WERI-Rb-1 (cell line): ENCODE results near the gene MSX1.

ENCODE experiments used
- DNase-seq: peaks from one replicate; pipeline ENCODE4 v3.0.0-alpha.2; 2020
- H3K27ac ChIP-seq: fragments of 250-450 bp; sonication (Bioruptor Pico); 2 replicates; pipeline ENCODE4 v1.5.1; 2020; ENCODE audit warnings: mild to moderate bottlenecking, moderate library complexity
- H3K27me3 ChIP-seq: fragments of 250-450 bp; sonication (Bioruptor Pico); 2 replicates; pipeline ENCODE4 v1.5.1; 2021; ENCODE audit warnings: mild to moderate bottlenecking, low read depth, moderate library complexity; ENCODE audit not compliant: insufficient read depth, severe bottlenecking
- H3K36me3 ChIP-seq: fragments of 250-450 bp; sonication (Bioruptor Pico); 2 replicates; pipeline ENCODE4 v1.5.1; 2020; ENCODE audit warnings: mild to moderate bottlenecking, moderate library complexity
- H3K4me3 ChIP-seq: 2 replicates; pipeline ENCODE4 v1.5.1; 2011; ENCODE audit warnings: low read depth, mild to moderate bottlenecking, control low read depth, low read length
- H3K9me3 ChIP-seq: fragments of 250-450 bp; sonication (Bioruptor Pico); 2 replicates; pipeline ENCODE4 v1.5.1; 2021; ENCODE audit warnings: mild to moderate bottlenecking, moderate library complexity; ENCODE audit not compliant: severe bottlenecking
- CTCF ChIP-seq: IDR thresholded peaks from 2 replicates; pipeline ENCODE4 v1.5.1; 2011; ENCODE audit warnings: low read depth, mild to moderate bottlenecking, control low read depth, inconsistent platforms, low read length

Gene MSX1

DNA sequence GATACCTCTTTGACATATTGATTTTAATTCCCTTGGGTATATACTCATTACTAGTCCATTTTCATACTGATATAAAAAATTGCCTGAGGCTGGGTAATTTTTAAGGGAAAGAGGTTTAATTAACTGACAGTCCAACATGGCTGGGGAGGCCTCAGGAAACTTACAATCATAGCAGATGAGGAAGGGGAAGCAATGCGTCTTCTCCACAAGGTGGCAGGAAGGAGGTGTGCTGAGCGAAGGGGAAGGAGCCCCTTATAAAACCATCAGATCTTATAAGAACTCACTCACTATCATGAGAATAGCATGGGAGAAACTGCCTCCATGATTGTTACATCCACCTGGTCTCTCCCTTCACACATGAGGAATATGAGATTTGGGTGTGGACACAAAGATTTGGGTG is 42.4 kb downstream of the MSX1 start:
- Histone ChIP-seq H3K27me3 (no peaks in the 10 kb centered on the region), H3K4me3 (no peak overlapping the region), H3K9me3 (no peaks in the 10 kb centered on the region), H3K27ac (no peak overlapping the region), H3K36me3 (no peaks in the 10 kb centered on the region)
- TF ChIP-seq CTCF, result peak; percentile 51
- DNase-seq, result peak; percentile 20

DNA sequence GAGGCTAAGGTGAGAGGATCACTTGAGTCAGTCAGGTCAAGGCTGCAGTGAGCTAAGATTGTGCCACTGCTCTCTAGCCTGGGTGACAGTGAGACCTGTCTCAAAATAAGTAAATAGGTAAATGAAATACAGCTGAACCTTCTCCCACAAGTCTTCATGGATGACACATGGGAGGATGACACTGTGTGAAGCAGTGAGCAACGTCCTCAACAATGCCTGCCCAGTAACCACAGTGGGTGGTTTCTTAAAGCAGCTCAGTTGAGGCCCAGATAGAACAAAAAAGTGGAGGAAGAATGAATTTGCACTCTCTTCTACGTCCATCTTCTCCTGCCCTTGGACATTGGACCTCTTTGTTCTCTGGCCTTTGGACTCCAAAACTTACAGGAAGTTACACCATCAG is 52.7 kb downstream of the MSX1 start:
- no peaks in the 10 kb centered on the region for H3K27me3 ChIP-seq
- no peak overlapping the region for H3K4me3 ChIP-seq
- H3K9me3 ChIP-seq, result peaks cover 3% of the 10 kb centered on the region
- no peaks in the 10 kb centered on the region for H3K36me3 ChIP-seq
- no peak overlapping the region for H3K27ac ChIP-seq
- no peak for TF ChIP-seq CTCF
- DNase-seq, result no peak

- Histone ChIP-seq H3K27ac (no peak overlapping the region), H3K36me3 (no peaks in the 10 kb centered on the region), H3K27me3 (no peaks in the 10 kb centered on the region), H3K9me3 (peaks cover 3% of the 10 kb centered on the region), H3K4me3 (no peak overlapping the region)
- no peak for DNase-seq
- no peak for TF ChIP-seq CTCF
Measured at GRCh38 chr4:4913147-4913561, 53.7 kb downstream of the MSX1 start.
